Tibial nerve (tissue), 4 donors: ENCODE results near the gene NACC1. TPM values are rescaled to one million over a fixed set of nuclear protein-coding genes. Genes with fewer than 3 reads are reported as not detected.

Source experiments
- DNase-seq, 2 donors: peaks; one replicate each; pipeline ENCODE4 v3.0.0-alpha.2; 2019; ENCODE audit warnings: low spot score in 2 of 2
- H3K27ac ChIP-seq, 4 donors: fragments of 200-600 bp; sonication (generic) in 3 of 4; one replicate each; pipeline ENCODE4 v1.5.1; 2017 to 2019; ENCODE audit warnings: mild to moderate bottlenecking in 1 of 4
- H3K27me3 ChIP-seq, 2 donors: fragments of 200-600 bp; sonication (generic) in 1 of 2; one replicate each; pipeline versions ENCODE4 v1.5.1 to v1.6.0; 2017 to 2019
- H3K36me3 ChIP-seq, 3 donors: fragments of 200-600 bp; sonication (generic); one replicate each; pipeline ENCODE4 v1.5.1; 2018 to 2019
- H3K4me1 ChIP-seq, 4 donors: fragments of 200-600 bp; sonication (generic) in 3 of 4; one replicate each; pipeline ENCODE4 v1.5.1; 2017 to 2019
- H3K4me3 ChIP-seq, 4 donors: fragments of 200-600 bp; sonication (generic) in 3 of 4; one replicate each; pipeline ENCODE4 v1.5.1; 2017 to 2019; ENCODE audit warnings: mild to moderate bottlenecking in 1 of 4, moderate library complexity in 1 of 4
- H3K9me3 ChIP-seq, 4 donors: fragments of 200-600 bp; sonication (generic) in 3 of 4; one replicate each; pipeline ENCODE4 v1.5.1; 2017 to 2019
- CTCF ChIP-seq, 5 experiments: fragments of 200-600 bp in 3 of 5; fragments of 450-650 bp in 2 of 5; sonication (generic) in 3 of 5; IDR thresholded peaks; one replicate each; pipeline ENCODE4 v1.5.1; 2016 to 2019; ENCODE audit warnings: antibody characterized with exemption in 5 of 5, mild to moderate bottlenecking in 3 of 5, moderate library complexity in 2 of 5
- EP300 ChIP-seq, 2 donors: sonication (generic); formaldehyde crosslinking; IDR thresholded peaks; one replicate each; pipeline ENCODE4 v1.6.1; 2017; ENCODE audit warnings: antibody characterized with exemption in 2 of 2, mild to moderate bottlenecking in 1 of 2
- POLR2A ChIP-seq, 2 donors: fragments of 450-650 bp; IDR thresholded peaks; one replicate each; pipeline ENCODE4 v1.6.1; 2017; ENCODE audit warnings: antibody characterized with exemption in 2 of 2, mild to moderate bottlenecking in 2 of 2, moderate library complexity in 2 of 2
- WGBS, 2 donors: methylation state at CpG; one replicate each; pipeline ENCODE4 v1.1.5; 2018; 5-methylcytosine and 5-hydroxymethylcytosine counted together
- total RNA-seq, 4 donors: library from RNA; depleted of rRNA; stranded (reverse); fragments of >200 nt; gene quantifications; one replicate each; pipeline ENCODE4 v1.1.0, GENCODE V29; 2016

NACC1 gene
- total RNA-seq, result 10 to 100 TPM; 15.3 to 37.1 (median 25.8) TPM

- H3K27me3 ChIP-seq, result no peaks in the 10 kb centered on the region
- DNase-seq, result peak; percentile 71
- TF ChIP-seq CTCF (IDR thresholded peaks at IDR 0.05) (peak in 1 of 5 experiments; percentile 26), POLR2A (IDR thresholded peaks at IDR 0.05) (no peak), EP300 (IDR thresholded peaks at IDR 0.05) (peak in 1 of 2 donors; percentile 45)
- H3K36me3 ChIP-seq, result peaks cover 0 to 28% (median 0%) of the 10 kb centered on the region in 3 donors
- H3K4me3 ChIP-seq, result peak within 1 kb of the TSS; percentile 80 to 99 (median 92)
- peaks cover 0 to 70% (median 26%) of the 10 kb centered on the region in 4 donors for H3K4me1 ChIP-seq
- H3K27ac ChIP-seq, result peak within 1 kb of the TSS in 3 of 4 donors; percentile 61 to 84 (median 77)
- H3K9me3 ChIP-seq, result no peaks in the 10 kb centered on the region
- 5 to 10% methylated on average over 25 to 35 of the region's 65 CpGs for WGBS, 2 donors
Observed at GRCh38 chr19:13117772-13118423, at the start of gene NACC1. NACC1 (plus strand) TSS chr19:13118264; CDS start chr19:13135208, 16,944 bp downstream.

- no peak overlapping the region for H3K4me3 ChIP-seq
- H3K27ac ChIP-seq, result peak overlapping the region in 3 of 4 donors; percentile 29 to 83 (median 80)
- DNase-seq, result no peak
- H3K27me3 ChIP-seq, result no peaks in the 10 kb centered on the region
- H3K9me3 ChIP-seq, result no peaks in the 10 kb centered on the region
- peak in 1 of 5 experiments; percentile 19 for TF ChIP-seq CTCF (IDR thresholded peaks at IDR 0.05)
- TF ChIP-seq POLR2A (IDR thresholded peaks at IDR 0.05), result no peak
- whole genome bisulfite sequencing, 2 donors, result 47 to 48% methylated on average over 18 to 19 of the region's 20 CpGs
- peaks cover 2 to 98% (median 66%) of the 10 kb centered on the region in 4 donors for H3K4me1 ChIP-seq
- H3K36me3 ChIP-seq, result peaks cover 0 to 11% (median 0%) of the 10 kb centered on the region in 3 donors
Observed at GRCh38 chr19:13069415-13070359, 48.4 kb upstream of the NACC1 start.

GRCh38 chr19:13070425-13071140, 47.5 kb upstream of the NACC1 start:
- H3K27me3 ChIP-seq, result no peaks in the 10 kb centered on the region
- DNase-seq, result no peak
- H3K36me3 ChIP-seq, result peaks cover 0 to 17% (median 0%) of the 10 kb centered on the region in 3 donors
- no peak overlapping the region for H3K4me3 ChIP-seq
- peak overlapping the region in 3 of 4 donors; percentile 29 to 83 (median 80) for H3K27ac ChIP-seq
- WGBS, 2 donors, result 85 to 88% methylated on average over 23 to 32 of the region's 32 CpGs
- H3K9me3 ChIP-seq, result no peaks in the 10 kb centered on the region
- TF ChIP-seq EP300 (IDR thresholded peaks at IDR 0.05) (no peak), CTCF (IDR thresholded peaks at IDR 0.05) (no peak), POLR2A (IDR thresholded peaks at IDR 0.05) (no peak)
- H3K4me1 ChIP-seq, result peaks cover 2 to 94% (median 60%) of the 10 kb centered on the region in 4 donors

- peak overlapping the region in 3 of 4 donors; percentile 50 to 83 (median 80) for H3K27ac ChIP-seq
- no peak for DNase-seq
- H3K27me3 ChIP-seq, result no peaks in the 10 kb centered on the region
- H3K4me3 ChIP-seq, result no peak overlapping the region
- TF ChIP-seq CTCF (IDR thresholded peaks at IDR 0.05), result no peak
- TF ChIP-seq POLR2A (IDR thresholded peaks at IDR 0.05), result no peak
- TF ChIP-seq EP300 (IDR thresholded peaks at IDR 0.05), result no peak
- H3K36me3 ChIP-seq, result peaks cover 0 to 27% (median 0%) of the 10 kb centered on the region in 3 donors
- 43 to 59% methylated on average over 8 to 9 of the region's 9 CpGs for WGBS, 2 donors
- H3K4me1 ChIP-seq, result peaks cover 2 to 94% (median 58%) of the 10 kb centered on the region in 4 donors
- no peaks in the 10 kb centered on the region for H3K9me3 ChIP-seq
Observed at GRCh38 chr19:13071444-13072187, 46.4 kb upstream of the NACC1 start.
